Globus pallidus (tissue), 1 donor: ENCODE data around the gene SEC23A.
"Not testable (repeated sequence)": the region's sequence is repeated elsewhere in the genome, so short reads cannot be mapped to it uniquely, and the experiment has no call there.

Experiments
- DNase-seq: peaks from one replicate; pipeline ENCODE4 v3.0.0-alpha.2; 2015; ENCODE audit warnings: low spot score

SEC23A gene

DNA sequence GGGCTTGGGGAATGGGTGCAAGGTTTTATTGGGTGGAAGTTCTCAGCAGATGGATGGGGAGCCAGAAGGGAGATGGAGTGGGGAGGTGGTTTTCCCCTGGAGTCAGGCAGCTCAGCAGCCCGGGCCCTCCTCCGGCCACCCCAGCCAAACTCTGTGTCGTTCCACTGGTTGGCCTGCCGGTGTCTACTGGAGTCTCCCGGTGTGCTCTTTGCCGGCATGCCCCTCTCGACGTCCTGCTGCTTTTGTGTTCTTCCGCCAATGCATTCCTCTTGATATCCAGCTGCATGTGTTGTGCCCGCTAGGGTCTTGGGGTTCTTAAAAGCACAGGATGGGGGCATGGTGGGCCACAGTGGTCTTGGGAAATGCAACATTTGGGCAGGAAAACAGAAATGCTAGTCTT is 72.8 kb downstream of the SEC23A start:
- DNase-seq = no peak

DNA sequence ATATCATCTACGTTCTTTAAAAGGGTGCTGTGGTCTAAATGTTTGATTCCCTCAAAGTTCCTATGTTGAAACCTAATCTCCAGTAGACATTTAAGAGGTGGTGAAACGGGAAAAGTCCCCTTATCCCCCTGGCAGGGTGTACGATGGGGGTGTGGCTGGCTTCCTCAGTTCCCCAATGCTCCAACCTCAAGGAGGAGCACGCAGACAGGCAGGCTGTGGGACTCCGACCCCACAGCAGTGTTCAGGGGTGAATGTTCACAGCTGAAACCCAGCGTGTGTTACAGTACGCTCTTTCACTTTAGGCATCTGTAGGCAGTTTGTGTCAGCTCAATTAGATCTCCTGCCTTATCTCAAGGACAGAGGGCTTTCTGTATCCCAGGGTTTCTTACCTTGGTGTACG is 73.2 kb downstream of the SEC23A start:
- no peak for DNase-seq

DNA sequence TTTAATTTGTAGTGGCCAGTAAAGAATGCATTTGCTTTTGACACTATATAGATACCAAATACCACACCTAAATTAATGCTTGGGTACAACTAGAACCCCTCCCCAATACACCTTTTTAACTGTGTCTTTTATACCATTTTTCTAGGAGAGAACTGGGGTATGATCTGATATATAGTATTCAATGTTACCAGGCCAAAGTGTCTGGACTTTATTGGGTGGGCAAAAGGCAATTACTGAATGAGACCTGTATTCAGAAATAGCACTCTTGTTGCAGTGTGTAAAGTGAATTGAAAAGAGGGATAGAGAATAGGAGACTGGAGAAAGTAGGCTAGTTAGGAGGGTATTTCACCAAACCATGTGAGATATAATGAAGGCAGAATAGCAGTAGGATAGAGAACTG is 74.4 kb downstream of the SEC23A start:
- DNase-seq = no peak

DNA sequence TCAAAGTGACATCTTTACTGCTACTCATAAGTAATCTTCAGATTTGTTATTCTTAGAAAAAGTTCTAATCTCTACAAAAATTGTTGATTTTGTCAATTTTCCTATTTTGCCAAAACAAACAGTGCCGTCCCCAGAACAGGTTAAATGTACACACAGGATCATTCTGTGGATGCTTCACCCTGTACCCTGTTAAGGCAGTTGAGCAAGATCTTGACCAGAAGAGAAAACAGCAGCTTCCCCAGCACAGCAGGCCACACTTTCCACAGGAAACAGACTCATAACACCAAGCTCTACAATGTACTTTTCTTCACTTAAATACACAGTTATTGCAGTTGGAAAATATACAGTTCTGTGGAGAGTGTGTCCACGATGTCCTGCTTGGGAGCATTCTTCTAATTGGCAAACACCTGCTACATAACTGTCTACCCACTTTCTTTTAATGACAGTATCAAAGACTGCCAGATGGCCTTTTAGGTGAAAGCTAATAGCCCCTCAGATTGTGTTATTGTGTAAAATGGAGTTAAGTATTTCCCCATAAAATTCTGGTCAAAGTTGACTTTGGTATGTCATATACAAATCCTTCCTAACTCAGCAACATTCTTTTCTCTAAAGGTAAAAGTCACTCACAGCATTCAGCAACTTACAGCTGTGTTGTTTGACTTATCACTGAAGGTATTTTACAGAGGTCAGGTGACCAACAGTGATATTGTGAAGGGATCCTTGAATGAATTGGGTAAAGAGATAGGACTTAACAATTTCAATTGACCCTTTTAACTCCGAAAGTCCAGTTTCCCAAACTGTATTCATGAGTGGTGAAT is 77.0 kb downstream of the SEC23A start:
- DNase-seq = no peak

DNA sequence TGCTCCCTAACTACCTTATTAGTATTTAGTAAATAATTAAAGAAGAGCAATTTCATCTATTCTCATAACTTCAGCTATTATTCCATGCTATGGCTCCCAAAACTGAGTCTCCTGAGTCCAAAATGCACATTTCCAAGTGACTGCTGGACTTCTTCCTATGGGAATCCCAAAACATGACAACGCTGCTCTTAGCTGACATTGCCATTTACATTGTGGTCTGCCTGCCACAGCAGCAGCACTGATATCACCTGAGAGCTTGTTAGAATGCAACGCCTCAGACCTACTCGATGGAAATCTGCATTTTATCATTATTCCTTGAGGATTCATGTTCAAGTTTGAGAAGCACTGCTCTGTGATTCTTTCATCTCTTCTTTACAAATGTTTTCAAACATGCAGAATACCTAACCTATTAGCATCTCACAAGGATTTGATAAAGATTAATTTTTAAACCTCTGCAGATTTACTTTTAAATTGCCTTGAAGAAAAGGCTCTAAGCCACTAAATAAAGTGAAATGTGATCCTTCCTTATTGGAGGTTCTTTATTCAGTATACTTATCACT is 77.7 kb downstream of the SEC23A start:
- no peak for DNase-seq

DNA sequence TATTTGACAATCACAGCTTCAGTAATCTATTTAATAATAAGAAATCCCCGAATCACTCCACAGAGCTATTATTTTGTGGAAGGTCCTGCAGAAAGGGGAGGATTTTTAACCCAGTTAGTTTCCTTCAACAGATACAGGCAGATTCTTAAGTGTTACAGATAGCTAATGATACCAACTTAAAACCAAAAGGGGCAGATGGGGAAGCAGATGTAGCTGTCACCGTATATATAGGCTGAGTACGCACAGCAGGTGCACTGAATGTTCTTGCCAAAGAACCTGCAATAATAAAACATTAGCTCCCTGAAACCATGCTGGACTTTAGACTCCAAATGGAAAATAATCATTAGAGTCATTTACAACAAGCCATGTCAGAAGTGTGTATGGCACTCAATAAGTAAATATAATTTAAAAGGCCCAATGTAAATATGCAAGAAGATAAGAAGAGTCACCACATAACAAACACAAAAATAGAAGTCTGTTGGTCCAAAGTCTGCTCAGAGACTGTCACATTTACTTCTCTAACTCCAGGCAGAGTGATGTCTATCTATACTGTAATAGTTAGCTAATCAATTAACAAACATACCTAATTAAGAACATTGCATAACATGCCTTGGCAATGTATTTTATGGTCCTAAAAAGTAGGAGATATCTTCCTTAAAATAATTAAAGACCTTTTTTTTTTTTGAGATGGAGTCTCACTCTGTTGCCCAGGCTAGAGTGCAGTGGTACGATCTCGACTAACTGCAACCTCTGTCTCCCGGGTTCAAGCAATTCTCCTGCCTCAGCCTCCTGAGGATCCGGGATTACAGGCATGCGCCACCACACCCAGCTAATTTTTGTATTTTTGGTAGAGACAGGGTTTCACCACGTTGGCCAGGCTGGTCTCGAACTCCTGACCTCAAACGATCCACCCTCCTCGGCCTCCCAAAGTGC is 78.8 kb downstream of the SEC23A start:
- DNase-seq = no peak

DNA sequence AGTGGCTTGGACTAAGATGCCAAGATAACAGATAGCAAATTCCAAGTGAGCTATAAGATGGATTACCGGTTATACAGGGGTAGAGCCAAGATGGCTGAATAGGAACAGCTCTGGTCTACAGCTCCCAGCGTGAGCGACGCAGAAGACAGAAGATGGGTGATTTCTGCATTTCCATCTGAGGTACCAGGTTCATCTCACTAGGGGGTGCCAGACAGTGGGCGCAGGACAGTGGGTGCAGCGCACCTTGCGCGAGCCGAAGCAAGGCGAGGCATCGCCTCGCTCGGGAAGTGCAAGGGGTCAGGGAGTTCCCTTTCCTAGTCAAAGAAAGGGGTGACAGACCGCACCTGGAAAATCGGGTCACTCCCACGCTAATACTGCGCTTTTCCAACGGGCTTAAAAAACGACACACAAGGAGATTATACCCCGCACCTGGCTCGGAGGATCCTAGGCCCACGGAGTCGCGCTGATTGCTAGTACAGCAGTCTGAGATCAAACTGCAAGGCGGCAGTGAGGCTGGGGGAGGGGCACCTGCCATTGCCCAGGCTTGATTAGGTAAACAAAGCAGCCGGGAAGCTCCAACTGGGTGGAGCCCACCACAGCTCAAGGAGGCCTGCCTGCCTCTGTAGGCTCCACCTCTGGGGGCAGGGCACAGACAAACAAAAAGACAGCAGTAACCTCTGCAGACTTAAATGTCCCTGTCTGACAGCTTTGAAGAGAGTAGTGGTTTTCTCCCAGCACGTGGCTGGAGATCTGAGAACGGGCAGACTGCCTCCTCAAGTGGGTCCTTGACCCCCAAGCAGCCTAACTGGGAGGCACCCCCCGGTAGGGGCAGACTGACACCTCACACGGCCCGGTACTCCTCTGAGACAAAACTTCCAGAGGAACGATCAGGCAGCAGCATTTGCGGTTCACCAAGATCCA is 85.7 kb downstream of the SEC23A start:
- not testable (repeated sequence) for DNase-seq

DNA sequence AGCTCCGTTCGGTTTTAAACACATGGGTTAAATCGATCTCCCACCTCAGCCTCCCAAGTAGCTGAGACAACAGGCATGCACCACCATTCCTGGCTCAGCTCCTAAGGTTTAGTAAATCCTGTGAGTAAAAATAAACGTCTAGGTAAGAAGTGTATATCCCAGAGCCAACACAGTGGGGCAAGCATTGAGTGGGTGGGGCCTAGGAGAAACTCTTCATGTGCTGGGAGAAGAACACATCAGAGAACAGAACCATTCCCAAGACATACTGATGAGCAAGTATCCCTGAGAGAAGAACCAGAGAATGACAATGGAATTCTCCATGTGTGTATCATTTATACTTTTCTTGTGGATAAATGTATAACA is 86.3 kb downstream of the SEC23A start:
- no peak for DNase-seq

DNA sequence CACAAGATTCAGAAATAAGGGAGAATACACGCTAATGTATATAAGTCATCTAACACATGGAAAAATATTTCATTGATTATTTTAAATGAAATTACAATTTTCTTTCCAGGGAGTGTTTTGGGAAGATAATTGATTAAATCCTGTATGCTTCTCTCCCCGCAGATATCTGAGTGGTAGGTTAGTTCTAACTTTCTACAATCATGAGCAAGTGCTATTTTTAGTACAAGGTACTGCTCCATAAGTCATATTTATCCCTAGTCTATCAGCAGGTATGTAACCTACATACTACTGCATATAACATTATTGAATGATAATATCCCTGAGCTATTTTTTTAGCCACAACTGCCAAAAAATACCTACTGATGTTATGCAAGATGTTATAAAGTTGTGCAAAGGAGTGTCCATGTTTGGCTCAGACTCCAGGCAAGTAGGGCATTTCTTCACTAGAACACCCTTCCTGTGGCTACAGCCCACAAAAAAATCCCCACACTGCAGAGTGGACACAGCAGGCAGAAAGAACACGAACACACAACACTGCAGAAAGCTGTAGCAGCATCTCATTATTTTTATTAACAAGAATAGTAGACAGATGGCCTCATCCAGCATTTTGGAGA is 87.0 kb downstream of the SEC23A start:
- no peak for DNase-seq

DNA sequence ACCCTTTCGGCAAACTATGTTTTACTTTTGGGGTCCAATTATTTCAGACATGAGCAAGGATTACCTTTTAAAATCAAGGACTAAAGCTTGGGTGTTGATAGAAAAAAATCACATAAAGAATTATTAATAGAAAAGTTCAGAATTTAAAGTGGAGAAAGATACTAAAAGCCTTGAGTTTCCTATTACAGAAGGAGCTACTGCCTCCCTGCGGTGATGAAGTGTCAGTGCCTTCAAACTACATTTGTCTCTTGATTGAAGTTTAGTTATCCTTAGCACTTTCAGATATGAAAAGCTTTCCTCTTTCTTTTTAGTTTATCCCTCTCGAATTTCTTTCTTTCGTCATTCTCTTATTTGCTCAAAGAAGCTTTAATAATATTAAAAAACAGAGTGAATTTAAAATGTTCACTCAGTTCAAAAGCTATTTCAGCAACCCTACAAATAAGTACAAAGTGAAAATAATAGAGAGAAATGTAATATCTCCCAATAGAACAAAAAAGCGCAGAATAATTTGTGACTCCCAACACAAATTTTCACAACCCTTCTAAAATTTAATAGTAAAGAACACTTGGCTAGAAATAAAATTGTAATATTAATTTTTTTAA is 87.6 kb downstream of the SEC23A start:
- peak; percentile 73 for DNase-seq

DNA sequence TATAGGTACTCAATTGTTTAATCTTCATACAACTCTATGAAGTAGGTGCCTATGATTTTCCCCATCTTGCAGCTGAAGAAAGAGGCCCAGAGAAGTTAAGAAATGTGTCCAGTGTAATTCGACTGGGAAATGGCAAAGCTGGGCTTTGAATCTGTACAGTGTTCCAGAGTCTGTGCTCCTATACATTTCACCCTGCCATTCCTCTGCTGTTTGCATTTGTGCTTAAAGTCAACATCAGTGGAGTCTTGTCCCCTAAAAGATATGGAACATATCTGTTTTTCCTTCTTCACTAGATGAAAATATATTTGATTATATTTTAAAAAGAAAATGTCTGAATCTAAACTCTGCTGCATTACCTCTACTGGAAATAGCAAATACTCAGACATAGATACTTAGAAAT is 88.6 kb downstream of the SEC23A start:
- DNase-seq = no peak

DNA sequence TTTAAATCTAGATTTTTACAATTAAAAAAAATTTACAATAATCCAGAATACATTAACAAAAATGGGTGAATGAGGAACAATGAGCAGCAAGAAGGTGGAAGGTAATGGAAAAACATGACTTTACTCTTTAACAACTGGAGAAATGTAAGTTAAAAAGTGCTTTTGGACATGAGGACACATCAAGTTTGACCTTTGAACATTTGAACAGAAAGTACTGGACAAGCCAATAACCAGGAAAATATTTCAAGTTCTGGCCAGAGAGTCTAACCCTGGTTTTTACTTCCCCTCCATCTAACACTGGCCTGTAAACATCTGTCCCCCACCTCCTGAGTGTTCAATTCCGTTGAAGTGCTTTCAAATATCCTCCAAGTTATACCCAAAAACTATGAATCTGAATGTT is 94.1 kb downstream of the SEC23A start:
- DNase-seq = not testable (repeated sequence)

DNA sequence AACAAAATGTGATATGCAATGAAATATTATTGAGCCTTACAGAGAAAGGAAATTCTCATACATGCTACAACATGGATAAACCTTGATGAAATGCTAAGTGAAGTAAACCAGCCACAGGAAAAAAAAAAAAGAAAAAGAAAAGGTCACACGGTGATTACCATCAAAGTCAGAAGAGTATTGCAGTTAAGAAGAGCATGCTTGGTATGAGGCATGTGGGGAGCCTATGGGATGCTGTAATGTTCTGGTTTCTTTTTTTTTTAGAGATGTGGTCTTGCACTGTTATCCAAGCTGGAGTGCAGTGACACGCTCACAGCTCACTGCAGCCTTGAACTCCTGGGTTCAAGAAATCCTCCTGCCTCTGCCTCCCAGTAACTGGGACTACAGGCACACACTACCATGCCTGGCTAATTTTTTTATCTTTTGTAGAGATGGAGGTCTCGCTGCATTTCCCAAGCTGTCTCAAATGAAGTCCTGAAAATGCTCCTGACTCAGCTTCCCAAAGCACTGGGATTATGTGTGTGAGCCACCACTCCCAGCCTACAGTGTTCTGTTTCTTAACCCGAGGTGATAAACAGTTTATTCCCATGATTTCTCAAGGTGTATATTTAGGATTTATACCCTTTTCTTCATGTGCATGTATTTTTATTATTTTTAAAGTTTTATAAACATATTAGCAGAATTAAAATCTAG is 96.2 kb downstream of the SEC23A start:
- DNase-seq = no peak

DNA sequence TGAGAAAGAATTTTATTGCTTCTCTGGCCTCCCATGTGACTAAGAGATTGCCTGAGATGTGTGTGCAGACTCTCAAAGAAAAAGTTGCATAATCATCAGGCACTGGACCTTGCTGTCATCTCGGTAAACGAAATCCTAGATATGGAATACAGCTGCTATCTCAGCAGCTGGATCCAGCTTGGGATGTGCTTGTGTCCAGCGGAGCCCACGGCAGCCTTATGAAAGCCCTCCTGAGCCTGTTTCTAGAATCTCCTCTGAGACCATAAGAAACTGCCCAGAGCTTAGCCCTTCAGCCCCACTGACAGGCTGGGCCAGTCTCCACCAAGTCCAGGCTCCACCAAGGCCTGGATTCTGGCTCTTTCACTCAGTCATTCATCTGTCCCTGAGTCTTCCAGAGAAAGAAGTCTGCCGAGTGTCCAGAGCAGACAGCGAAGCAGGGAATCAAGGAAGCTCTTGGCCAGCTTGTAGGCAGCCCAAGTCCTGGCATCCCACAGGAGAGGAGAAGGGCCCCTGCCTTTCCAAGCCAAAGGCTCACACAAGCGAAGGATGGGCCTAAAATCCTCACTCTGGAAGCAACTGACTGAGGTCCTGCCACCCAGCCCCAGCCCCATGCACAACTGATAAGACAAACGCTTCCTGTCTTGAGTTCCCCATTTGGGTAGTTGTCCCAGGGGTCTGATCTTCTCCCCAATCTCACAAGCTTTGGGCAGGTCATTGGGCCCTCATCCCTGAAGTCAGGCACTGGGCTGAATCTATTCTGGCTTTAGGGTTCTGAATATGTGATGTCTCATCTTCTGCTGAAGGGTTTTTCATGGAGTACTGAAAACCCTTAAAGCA is 97.8 kb downstream of the SEC23A start:
- no peak for DNase-seq

DNA sequence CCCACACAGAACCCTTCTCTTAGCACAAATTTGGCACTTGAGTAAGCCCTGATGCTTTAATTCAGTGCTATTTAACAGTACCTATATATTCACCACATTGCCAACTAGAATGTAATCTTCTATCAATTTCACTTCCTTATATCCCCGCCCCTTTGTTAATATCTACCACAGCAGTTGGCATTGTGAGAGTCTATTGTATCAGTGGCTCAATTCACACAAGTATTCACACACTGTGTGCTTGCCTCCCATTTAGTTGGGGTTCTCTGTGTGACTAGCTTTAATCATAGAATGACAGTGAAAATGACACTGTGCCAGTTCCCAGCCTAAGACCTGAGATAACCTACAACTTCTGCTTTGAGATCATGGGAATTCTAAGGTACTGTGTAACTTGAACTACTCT is 103.1 kb downstream of the SEC23A start:
- no peak for DNase-seq

DNA sequence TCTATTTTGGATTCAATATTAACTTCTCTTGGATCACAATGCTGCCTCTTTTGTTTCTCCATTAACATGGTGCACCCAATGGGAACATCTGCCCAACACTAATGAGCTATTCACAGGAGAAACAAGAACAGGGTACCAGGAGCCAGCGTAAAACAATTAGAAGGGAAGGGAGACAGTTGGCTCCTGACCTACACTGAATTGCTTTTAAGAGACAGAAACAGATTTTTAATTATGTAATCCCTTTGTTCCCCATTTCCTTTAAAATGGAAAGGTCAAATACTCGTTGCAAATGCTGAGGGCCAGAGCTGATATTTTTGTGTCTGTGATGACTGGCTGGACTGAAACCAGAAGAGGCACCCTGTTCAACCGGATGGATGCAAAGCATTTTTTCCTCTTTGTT is 108.3 kb downstream of the SEC23A start:
- DNase-seq = peak; percentile 25

DNA sequence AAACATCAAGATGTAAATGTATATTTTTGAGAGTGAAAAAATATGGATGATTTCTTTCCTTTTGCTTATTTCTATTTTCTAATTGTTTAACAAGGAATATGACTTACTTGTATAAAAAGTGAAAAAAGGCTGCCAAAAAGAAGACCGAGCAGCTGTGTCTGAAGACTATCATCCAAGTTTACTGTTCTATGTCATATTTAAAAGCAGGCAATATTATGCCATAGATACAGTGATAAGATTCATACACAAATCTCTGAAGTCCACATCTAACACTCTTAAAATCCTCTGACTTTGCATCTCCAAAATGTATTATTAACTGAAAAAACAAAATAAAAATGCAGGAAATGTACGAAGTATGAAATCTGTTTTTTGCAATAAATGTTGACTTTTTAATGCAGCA is 109.1 kb downstream of the SEC23A start:
- no peak for DNase-seq

DNA sequence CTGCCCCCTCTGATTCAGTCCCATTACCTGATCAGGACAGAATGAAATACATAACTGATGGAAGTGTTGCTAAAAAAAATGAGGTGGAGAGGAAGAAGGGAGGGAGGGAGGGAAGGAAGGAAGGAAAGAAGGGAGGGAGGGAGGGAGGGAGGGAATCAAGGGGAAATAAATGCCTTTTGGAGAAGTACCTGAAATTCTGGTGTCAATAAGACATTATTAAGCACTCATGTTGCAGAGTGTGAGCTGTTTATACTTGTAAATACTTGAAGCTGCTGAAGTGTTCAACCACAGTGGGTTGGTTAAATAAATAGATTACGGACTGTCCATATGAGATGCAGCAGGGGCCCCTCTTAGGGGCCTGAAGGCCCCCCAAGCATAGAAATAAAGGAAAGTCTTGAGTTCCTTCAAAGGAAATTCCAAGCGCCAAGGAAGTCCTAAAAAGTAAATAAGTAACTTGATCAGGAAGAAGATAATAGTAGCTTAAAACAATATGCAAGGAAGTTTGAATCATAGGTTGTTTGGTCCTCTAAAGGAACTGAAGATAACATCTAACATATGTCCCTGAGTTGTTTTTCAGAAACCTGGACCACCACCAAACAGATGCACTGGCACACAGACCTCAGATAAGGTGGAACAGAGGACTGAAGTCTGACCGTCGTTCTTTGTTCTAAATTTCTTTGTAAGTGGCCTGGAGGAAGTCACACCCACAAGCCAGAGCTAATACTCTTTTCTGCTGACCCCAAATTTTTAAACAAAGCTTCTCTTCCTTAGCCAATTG is 110.8 kb downstream of the SEC23A start:
- no peak for DNase-seq

DNA sequence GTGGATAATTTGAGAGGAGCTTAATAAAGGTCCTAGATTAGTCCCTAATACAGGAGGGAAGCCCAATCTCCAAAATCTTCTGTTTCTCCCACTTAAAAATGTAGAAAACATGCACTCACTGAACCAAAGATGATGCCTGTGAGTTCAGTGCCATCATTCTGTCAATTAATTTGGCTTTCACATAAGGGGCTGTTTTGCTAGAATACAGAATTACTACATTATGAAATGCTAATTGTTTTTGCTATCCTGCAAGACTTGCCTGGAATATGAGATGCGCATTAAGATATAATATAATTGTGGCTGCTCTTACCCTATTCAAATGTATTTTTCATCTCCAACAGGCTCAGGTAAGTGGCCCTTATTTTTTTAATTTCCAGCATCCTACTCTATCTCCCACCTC is 111.7 kb downstream of the SEC23A start:
- DNase-seq = no peak
